Sciatic nerve (tissue), 2 donors: ENCODE results near the gene IL1RL2. TPM values are rescaled to one million over a fixed set of nuclear protein-coding genes. Genes with fewer than 3 reads are reported as not detected.

Source experiments
- ATAC-seq: fragments of 200-7000 bp; cut with Tn5 transposase; one replicate; pipeline ENCODE4 v1.9.1; 2020; ENCODE audit warnings: mild to moderate bottlenecking, moderate library complexity
- DNase-seq: peaks from one replicate; pipeline ENCODE4 v3.0.0-alpha.2; 2020; ENCODE audit warnings: low spot score
- intact Hi-C: fragments of 100-400 bp; cut with DNase I; formaldehyde crosslinking; loops from one replicate; pipeline ENCODE4 v1.14.2; 2022
- total RNA-seq: library from RNA; stranded (reverse); fragmentation: NEBNext Ultra II Directional; extraction: Animal tissue kit (Norgen Biotek cat#: 25700); gene quantifications from one replicate; pipeline ENCODE4 v1.2.1, GENCODE V29; 2021
- donor health status: DM: no; HTN: no; CAD: no.
- donor health status: DM: no; HTN: no; CAD: no.

IL1RL2 gene
- total RNA-seq, 1 donor from 2014 or later, result not detected

DNA sequence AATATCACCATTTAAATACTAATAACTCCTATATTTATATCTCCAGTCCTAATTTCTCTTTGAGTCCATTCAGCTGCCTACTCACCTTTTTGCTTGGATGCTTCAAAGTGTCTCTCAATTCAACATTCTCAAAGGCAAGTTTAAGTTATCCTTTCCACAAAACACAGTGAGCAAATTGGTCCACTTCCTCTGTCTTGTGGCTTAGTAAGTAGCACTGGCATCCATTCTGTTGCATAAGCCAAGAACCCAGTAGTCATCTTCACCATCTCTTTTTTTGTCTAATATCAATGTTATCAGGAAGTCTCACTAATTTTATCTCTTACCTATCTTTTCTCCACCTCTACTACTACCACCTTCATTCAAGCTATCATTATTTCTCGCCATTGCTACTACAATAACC is 97.2 kb downstream of the IL1RL2 start:
- DNase-seq, result no peak
- intact Hi-C loops, result no loop called here
- no peak for ATAC-seq

- no peak for DNase-seq
- ATAC-seq, result no peak
- intact Hi-C loops, result no loop called here
Observed at GRCh38 chr2:102284611-102285010, 97.8 kb downstream of the IL1RL2 start.

DNA sequence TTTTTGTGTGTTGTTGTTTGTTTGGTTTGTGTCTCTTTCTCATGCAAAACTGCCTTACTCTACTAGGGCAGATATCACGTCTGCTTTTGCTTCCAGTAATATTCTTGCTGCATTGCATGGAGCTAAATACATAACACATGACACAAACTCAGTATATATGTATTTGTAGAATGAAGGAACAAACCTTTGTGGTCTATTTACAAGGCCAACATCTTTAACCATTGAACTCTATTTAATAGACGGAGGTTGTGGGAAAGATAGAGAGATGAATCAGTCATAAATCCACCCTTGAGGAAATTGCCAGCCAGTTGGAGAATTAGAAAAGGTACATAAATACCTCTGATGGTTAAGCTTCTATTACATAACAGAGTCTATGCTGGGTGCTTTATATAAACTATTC is 98.5 kb downstream of the IL1RL2 start:
- ATAC-seq, result no peak
- no peak for DNase-seq
- intact Hi-C loops, result no loop called here

- intact Hi-C loops, result no loop called here
- ATAC-seq (no peak), DNase-seq (no peak)
Observed at GRCh38 chr2:102286041-102286440, 99.2 kb downstream of the IL1RL2 start.

GRCh38 chr2:102289129-102289528 is 102.3 kb downstream of the IL1RL2 start:
- ATAC-seq (no peak), DNase-seq (no peak)
- intact Hi-C loops, result no loop called here

Other genes with a start within 250 kb of the IL1RL2 start
- 5.7 TPM for gene IL1R2, start 195.1 kb upstream of the IL1RL2 start, total RNA-seq
- gene IL1R1, start 44.3 kb upstream of the IL1RL2 start, total RNA-seq, result 49.9 TPM
- gene IL1RL1, start 124.5 kb downstream of the IL1RL2 start, total RNA-seq, result 3.8 TPM
- gene IL18R1, start 168.8 kb downstream of the IL1RL2 start, total RNA-seq, result 4.9 TPM
- gene IL18RAP, start 236.1 kb downstream of the IL1RL2 start, total RNA-seq, result 3.0 TPM